Uterus (tissue), 2 donors: ENCODE measurements around the gene LARP1B.

Source experiments
- CTCF ChIP-seq, 4 experiments: fragments of 200-600 bp in 2 of 4; fragments of 450-650 bp in 2 of 4; sonication (generic) in 2 of 4; IDR thresholded peaks; one replicate each; pipeline ENCODE4 v1.5.1; 2016 to 2019; ENCODE audit warnings: antibody characterized with exemption in 4 of 4, mild to moderate bottlenecking in 2 of 4, moderate library complexity in 1 of 4
- POLR2A ChIP-seq, 2 donors: fragments of 450-650 bp; IDR thresholded peaks; one replicate each; pipeline ENCODE4 v1.6.1; 2016; ENCODE audit warnings: antibody characterized with exemption in 2 of 2, mild to moderate bottlenecking in 1 of 2, moderate library complexity in 1 of 2

- TF ChIP-seq CTCF (IDR thresholded peaks at IDR 0.05) (no peak), POLR2A (IDR thresholded peaks at IDR 0.05) (no peak)
Measured at GRCh38 chr4:128228845-128229795, 168.0 kb downstream of the LARP1B start.
